Measurements from ENCODE around the gene DESI1.
"Not testable (repeated sequence)": the region's sequence is repeated elsewhere in the genome, so short reads cannot be mapped to it uniquely, and the experiment has no call there.

DESI1 gene

DNA sequence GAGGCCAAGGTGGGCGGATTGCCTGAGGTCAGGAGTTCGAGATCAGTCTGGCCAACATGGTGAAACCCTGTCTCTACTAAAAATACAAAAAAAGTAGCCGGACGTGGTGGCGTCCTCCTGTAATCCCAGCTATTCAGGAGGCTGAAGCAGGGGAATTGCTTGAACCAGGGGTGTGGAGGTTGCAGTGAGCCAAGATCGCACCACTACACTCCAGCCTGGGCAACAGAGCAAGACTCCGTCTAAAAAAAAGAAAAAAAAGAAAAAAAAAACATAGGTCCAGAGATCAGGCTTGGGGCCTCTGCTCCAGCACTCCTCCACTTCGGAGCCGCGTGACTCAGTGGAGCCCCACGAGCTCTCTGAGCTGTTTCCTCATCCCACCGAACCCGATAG is 62.6 kb downstream of the DESI1 start:
- DNase-seq (ENCODE audit: low read depth in 2 of 2): not testable (repeated sequence)

DNA sequence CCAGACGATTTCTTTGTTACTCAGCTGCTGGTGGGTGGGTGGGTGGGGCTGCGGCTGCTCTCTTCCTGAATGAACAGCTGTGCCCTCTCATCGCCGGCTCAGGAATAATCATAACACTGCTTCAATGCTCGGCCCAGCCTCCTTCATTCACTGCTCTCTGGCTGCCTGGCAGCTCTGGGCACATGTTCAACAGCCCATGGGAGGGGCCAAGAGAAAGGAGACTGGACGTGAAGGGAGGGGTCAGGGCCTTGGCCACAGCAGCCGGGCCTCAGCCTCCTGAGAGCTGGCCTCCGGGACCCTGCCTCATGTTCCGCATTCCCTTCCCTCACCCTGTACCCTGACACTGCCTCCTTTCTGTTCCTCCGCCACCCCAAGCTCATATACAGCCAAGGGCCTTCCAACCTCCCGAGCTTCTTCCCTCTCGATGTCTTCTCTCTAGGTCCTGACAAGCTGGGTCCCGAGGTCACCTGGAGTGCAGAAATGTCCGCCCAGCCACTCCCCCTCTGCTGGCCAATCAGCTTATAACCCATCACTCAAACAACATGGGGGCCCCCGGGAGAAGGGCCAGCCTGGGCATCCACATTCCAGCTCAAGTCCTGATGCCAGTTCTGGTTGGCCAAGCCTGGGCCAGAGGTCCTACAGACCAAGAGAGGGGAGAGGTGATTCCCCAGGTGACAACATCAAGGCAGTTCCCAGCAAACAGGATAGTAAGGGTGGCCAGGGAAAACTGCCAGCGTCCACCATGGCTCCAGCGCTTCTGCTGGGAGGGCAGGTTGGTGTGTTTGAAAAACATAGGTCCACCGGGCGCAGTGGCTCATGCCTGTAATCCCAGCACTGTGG is 63.2 kb downstream of the DESI1 start:
- DNase-seq (ENCODE audit: low read depth in 2 of 2): no peak

DNA sequence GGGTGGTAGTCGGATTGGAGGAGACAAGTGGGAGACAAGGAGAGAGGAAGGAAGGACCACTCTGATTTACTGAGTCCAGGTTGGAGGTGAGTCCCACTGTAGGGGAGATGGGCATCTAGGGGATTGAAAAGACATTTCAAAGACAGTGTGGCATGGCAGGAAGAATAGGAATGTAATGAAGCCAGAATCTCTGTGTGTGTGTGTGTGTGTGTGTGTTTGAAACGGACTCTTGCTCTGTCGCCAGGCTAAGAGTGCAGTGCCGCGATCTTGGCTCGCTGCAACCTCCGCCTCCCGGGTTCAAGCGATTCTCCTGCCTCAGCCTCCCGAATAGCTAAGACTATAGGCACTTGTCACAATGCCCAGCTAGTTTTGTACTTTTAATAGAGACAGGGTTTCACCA is 64.3 kb downstream of the DESI1 start:
- no peak for DNase-seq (ENCODE audit: low read depth in 2 of 2)

DNA sequence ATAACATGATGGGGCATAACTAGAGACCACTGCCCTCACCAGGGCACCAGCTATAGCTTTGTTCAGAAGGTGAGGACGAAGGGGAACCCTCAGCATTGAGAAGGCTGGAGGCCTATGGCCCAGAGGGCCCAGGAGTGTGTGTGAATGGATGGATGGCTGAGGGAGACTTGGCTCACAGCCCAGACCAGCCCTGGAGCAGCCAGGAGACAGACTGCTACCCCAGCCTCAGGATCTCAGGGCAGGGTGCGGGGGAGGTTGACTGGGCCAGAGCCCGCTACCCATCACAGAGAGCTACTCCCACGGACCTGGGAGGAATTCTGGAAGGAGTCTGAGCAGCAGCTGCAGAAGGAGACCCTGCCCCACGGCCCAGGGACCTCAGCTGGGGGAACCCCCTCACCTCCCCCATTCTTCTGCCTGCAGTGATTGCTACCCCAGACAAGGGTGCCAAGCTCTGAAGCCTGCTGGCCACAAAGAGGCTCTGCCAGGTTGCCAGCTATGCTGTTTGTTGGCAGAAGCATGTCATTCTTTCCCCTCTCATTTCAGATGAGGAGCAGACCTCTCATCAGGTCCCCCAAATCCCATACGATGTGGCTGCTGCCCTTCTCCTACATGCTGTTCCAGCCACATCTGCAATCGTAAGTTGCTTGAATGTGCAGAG is 65.4 kb downstream of the DESI1 start:
- no peak for DNase-seq (ENCODE audit: low read depth in 2 of 2)

DNA sequence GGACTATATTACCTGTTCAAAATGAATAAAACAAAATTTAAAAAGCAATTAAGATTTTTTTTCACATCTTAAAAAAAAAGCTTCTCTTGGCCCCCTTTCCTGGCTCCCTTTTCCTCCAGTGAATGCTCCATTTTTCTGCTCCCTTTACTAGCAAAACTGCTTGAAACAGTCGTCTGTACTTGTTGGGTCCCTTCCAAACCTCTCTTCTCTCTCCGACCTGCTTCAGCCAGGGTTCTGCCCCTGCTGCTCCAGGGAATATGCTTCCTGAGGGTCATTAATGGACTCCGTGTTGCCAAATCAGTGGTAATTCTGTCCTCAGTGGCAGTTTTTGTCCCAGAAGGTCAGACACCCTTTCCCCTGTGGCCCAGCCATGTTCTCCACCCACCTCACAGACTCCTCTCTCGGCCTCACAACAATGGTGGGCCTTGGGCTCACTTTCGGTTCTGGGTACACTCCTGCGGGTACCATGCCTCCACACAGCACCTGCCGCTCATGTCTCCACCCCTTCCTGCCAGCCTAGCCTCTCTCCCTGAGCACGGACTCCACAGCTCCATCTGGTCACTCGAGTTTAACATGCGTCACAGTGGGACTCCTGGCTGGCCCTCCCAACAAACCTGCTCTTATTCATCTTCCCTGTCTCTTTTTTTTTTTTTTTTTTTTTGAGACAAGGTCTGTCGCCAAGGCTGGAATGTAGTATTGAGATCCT is 68.8 kb downstream of the DESI1 start:
- DNase-seq (ENCODE audit: low read depth in 2 of 2): no peak

DNA sequence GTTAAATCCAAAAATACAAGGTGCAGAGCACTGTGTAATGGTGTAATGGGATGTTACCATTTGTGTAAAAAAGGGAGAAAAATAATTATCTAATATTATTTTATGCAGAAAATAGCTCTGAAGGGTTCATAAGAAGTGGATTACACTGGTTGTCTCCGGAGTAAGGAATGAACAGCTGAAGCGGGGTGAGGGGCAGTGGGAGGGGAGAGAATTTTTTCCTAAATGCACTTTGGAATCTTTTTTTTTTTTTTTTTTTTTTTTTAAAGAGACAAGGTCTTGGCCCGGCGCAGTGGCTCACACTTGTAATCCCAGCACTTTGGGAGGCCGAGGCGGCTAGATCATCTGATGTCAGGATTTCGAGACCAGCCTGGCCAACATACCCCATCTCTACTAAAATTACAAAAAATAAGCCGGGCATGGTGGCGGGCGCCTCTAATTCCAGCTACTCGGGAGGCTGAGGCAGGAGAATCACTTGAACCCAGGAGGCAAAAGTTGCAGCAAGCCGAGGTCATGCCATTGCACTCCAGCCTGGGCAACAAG is 69.8 kb downstream of the DESI1 start:
- DNase-seq (ENCODE audit: low read depth in 2 of 2): no peak

DNA sequence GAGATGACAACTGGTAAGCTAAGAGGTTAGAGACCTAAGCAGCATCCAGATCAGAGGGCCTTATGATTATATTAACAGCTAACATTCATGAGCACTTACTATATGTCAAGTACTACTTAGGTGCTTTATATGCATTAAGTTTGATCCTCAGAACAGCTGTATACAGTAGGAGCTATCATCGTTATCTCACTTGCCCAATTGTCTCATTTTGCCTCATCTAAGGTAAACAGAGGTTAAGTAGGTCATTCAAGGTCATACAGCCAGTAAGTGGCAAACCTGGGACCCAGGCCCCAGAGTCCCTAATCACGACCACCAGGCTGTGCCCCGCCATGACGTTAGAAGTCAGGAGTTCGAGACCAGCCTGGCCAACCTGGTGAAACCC is 72.0 kb downstream of the DESI1 start:
- no peak for DNase-seq (ENCODE audit: low read depth in 2 of 2)
